Body of pancreas (tissue), 4 donors: ENCODE data around the gene TMEM9.

Experiments used
- POLR2A ChIP-seq, 3 donors: fragments of 450-650 bp; IDR thresholded peaks; one replicate each; pipeline ENCODE4 v1.6.1; 2016; ENCODE audit warnings: antibody characterized with exemption in 3 of 3, mild to moderate bottlenecking in 2 of 3
- TF ChIP-seq, protein P1 (sequence below), 7 experiments: fragments of 450-650 bp in 4 of 7; fragments of 200-600 bp in 3 of 7; sonication (generic) in 3 of 7; IDR thresholded peaks; one replicate each; pipeline ENCODE4 v1.5.1; 2016 to 2019; ENCODE audit warnings: antibody characterized with exemption in 7 of 7

DNA sequence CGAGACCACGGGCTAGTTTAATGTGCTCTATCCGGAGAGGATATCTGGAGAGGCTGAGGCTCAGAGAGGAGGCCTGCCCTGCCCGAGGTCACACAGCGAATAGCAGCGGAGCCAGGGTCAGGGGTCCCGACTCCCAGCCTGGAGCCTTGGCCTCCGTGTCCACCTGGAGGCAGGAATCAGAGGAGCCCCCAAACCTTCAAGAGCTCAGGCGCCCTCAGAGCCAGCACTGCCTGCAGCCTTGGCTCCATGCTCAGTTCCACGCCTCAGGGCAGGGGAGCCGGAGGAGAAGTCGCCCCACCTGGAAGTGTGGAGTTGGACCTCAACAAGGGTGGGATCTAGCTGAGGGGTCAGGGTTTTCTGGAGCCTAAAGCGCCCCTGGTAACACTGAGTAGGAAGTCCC is 25.3 kb downstream of the TMEM9 start:
- TF ChIP-seq, protein P1, sequence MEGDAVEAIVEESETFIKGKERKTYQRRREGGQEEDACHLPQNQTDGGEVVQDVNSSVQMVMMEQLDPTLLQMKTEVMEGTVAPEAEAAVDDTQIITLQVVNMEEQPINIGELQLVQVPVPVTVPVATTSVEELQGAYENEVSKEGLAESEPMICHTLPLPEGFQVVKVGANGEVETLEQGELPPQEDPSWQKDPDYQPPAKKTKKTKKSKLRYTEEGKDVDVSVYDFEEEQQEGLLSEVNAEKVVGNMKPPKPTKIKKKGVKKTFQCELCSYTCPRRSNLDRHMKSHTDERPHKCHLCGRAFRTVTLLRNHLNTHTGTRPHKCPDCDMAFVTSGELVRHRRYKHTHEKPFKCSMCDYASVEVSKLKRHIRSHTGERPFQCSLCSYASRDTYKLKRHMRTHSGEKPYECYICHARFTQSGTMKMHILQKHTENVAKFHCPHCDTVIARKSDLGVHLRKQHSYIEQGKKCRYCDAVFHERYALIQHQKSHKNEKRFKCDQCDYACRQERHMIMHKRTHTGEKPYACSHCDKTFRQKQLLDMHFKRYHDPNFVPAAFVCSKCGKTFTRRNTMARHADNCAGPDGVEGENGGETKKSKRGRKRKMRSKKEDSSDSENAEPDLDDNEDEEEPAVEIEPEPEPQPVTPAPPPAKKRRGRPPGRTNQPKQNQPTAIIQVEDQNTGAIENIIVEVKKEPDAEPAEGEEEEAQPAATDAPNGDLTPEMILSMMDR (IDR thresholded peaks at IDR 0.05): no peak
- TF ChIP-seq POLR2A (IDR thresholded peaks at IDR 0.05): no peak
